LNCAP (cell line): ENCODE data around the gene RERG.

Experiments used
- TF ChIP-seq, protein P1 (sequence below): fragments of 450-650 bp; IDR thresholded peaks from 2 replicates; pipeline ENCODE4 v1.5.1; 2017; ENCODE audit warnings: mild to moderate bottlenecking

The RERG gene

DNA sequence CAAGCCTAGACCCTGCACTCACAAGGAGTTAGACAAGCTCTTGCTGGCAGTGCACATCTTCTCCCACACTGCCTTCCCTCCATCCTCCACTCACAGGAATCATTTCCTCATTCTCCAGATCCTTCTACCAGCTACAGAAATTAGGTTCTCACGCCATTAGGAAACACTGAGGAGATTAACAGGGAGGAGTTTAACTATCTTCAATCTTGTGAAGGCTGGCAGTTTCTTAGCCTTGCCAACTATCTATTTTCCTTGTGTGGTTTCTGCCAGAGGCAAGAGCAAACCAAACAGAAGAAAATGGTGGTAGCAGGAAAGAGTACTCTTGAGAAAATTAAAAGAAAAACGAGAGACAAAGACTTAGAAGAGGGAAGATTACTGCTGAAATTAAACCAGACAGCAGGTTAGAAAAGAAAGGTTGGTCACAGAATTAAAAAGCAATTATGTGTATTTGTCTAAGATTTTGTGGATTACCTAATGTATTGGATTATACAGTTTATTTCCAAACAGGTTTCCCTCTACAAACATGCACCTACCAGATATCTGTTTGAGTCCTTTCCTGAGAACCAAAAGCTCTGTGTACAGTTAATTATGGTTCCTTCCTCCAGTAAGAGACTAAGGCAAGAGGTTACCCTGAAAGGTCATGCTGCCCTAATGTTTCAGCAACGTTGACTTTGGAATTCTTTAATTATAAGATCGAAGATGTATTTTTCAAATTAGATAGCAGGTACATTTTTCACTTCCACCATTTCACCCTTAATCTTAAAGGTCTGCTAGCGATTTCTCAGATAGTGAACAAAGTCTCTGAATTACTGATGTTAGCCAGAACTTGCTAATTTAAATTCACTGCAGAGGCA lies 5.0 kb downstream of the RERG start:
- TF ChIP-seq, protein P1, sequence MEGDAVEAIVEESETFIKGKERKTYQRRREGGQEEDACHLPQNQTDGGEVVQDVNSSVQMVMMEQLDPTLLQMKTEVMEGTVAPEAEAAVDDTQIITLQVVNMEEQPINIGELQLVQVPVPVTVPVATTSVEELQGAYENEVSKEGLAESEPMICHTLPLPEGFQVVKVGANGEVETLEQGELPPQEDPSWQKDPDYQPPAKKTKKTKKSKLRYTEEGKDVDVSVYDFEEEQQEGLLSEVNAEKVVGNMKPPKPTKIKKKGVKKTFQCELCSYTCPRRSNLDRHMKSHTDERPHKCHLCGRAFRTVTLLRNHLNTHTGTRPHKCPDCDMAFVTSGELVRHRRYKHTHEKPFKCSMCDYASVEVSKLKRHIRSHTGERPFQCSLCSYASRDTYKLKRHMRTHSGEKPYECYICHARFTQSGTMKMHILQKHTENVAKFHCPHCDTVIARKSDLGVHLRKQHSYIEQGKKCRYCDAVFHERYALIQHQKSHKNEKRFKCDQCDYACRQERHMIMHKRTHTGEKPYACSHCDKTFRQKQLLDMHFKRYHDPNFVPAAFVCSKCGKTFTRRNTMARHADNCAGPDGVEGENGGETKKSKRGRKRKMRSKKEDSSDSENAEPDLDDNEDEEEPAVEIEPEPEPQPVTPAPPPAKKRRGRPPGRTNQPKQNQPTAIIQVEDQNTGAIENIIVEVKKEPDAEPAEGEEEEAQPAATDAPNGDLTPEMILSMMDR: no peak

DNA sequence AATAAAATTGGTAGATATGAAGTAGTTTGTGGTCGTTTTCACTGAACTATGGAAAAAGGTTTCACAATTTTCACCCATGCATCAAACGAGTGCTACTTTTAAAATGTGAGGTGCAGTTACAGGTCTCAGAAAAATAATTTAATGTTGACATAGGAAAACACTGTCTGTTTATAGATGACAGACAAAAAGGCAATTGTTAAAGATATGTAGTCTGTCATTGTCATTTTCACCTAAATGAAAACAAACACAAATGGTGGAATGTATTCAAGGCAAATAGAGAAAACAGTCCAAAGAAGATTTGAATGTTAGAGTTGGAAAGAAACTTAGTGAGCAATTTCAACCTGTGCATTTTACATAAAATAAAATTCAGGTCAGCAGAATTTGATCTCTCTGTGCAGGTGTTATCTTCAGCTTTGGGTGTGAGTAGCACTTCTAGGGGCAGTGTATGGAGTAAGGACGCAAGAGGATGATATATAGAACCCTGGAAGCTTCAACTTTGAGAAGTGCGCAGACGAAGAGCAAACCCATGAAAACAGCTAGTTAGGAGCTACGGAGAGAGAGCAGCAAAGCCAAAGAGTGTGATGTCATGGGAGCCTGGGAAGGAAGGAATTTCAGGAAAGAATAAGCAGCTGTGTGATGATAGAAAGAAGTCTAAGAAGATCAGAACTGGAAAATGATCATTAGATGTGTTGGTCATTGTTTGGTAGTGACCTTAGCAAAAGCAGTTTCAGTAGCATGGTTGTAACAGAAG lies 6.2 kb downstream of the RERG start:
- TF ChIP-seq, protein P1: no peak

DNA sequence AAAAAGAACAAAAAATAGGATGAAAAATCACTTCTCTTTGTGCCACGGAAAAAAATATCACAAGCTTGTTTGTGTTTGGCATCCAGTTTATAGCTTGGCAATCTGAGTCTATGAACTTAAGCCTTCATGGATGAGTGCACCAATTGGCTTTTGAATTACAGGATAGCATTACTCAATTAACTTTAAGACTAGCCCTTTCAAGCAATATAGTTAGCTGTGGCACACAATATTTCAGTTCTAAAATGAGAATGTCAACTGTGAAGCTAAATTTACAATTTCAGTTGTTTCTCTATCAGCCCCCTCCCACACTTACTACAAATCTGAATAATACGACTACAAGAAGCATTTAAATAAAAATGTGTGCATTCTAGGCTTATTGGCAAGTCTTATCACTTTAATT lies 8.3 kb downstream of the RERG start:
- TF ChIP-seq, protein P1: no peak

DNA sequence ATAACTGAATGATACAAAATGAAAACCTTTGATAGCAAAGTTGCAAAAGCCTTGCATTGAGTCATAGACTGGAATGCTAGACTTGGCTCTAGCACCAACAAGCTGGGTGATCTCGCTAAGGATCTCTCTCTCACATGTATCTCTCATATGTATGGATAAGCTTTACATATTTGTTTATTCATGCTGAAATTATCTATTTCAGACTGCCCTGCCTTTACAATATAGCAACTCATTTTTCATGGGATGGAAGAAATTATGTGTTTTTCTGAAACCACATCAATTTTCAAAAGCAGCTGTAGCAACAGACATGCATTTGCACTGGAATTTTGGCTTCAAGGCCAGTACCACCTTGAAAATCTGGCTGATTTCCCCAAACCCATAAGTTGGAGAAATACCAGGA lies 11.4 kb downstream of the RERG start:
- TF ChIP-seq, protein P1: no peak

DNA sequence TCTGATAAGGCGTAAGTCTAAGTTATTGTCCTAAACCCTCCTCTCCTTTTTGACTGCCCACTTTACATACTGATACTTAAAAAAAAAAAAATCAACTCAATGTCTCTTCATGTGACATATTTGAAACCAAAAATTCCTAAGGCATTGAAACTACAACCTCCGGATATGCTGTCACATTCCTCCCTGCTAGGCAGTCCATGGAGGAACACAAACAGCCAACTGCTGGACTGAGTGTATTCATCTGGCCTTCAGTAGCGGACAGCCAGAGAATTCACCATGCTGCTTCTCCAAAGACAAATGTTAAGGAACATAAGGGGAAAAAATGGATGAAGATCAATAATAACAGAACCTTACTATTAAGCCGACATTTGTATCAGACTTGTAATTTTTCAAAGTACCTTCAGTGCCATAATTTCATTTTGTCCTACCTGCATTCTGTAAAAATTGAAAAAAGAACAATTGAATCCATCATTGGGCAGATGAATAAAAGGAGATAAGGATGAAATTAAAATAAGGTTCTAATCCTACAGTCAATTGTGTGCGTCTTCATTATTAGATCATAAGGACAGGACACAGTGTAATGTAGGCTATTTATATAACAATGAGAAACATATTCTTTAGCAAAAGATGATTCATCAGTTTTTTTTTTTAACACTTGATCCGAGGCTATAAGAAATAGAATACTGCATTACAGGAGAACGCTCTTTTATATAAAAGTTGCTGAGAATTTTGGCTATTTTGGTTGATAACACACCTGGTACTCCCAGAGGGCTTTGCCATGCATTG lies 12.2 kb downstream of the RERG start:
- TF ChIP-seq, protein P1: no peak

DNA sequence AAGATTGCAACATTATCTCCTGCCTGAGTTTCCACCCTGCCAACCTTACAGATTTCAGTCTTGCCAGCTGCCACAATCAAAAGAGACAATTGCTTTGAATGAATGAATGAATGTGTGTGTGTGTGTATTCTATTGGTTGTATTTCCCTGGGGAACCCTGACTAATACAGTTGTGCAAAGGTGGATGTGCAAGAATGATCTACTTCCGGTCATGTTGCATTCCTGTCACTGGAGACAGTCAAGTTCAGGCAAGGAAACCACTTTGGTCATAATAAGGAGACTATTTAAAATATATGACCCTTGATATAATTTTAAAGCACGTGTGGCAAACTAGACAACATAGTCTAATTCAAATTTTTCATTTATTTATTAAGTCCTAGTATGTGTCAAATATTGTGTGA lies 13.1 kb downstream of the RERG start:
- TF ChIP-seq, protein P1: peak; percentile 15; the same call in 1 of the 2 replicates

DNA sequence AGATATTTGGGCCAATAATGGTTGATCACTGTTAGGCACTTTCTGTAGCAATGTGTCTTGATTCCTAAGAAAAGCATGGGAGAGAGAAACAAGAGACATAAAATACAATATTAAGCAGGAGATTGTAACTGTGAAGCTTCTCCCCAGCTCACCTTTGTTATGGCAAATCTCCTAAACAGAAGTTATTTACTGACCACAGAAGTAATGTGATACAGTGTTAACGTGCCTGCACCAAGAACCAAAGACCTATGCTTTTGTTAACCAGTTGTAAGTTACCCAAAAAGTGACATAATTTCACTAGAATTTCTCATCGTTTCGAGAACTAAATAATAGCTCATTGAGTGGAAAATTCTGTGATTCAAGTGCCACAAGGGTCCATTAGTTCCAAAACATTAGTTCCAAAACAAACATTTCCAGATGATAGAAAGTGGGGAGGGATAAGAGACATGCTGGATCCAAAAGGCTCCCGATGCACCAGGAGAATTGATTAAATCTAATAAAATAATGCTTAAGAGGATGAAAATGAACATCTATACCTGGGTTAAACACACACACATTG lies 14.3 kb downstream of the RERG start:
- TF ChIP-seq, protein P1: no peak
